ENCODE data around the gene ARFGAP3. TPM values are rescaled to one million over a fixed set of nuclear protein-coding genes. Genes with fewer than 3 reads are reported as not detected.

Gene ARFGAP3
- polyA plus RNA-seq, 1 of the 3 experiments (the other 2 are of a cell fraction): 12.6 TPM

GRCh38 chr22:42796081-42796480 is 61.0 kb downstream of the ARFGAP3 start (continued):
- TF ChIP-seq FOSL2 (IDR thresholded peaks at IDR 0.05; ENCODE audit: borderline replicate concordance, low read depth) (no peak), RAD21 (IDR thresholded peaks at IDR 0.05; ENCODE audit: low read length) (no peak), RFX5 (IDR thresholded peaks at IDR 0.05; ENCODE audit: low read length) (no peak)

- no peak overlapping the region for H3K27ac ChIP-seq (ENCODE audit: low read depth in 2 of 2, low read length in 1 of 2)
- H3K79me2 ChIP-seq (ENCODE audit: insufficient read depth): no peaks in the 10 kb centered on the region
- WGBS (ENCODE audit: low lambda C conversion rate): 88% methylated on average over 11 of the region's 25 CpGs
- H3K27me3 ChIP-seq (ENCODE audit: insufficient read depth): no peaks in the 10 kb centered on the region
- ChIA-PET CTCF (no interaction called here), POLR2A (no interaction called here)
- H3K9me2 ChIP-seq: no peaks in the 10 kb centered on the region
- no peaks in the 10 kb centered on the region for H3K4me1 ChIP-seq (ENCODE audit: control insufficient read depth in 1 of 2, insufficient read depth in 2 of 2, low read depth in 1 of 2, low read length in 1 of 2)
- H3K9me3 ChIP-seq: no peaks in the 10 kb centered on the region
- no peaks in the 10 kb centered on the region for H3F3A ChIP-seq (replicated peaks; ENCODE audit: insufficient read depth)
- DNase-seq: no peak
- peaks cover 4 to 9% of the 10 kb centered on the region in 2 experiments for H3K36me3 ChIP-seq (replicated peaks in 1 of 2; ENCODE audit: control insufficient read depth in 1 of 2, insufficient read depth in 2 of 2, low read length in 1 of 2)
- H3K4me2 ChIP-seq: no peak overlapping the region
- no peaks in the 10 kb centered on the region for H4K20me1 ChIP-seq (ENCODE audit: insufficient read depth)
- TF ChIP-seq FOXM1 (IDR thresholded peaks at IDR 0.05; ENCODE audit: low read depth) (no peak), RCOR1 (IDR thresholded peaks at IDR 0.05; ENCODE audit: low read length) (no peak), NRF1 (IDR thresholded peaks at IDR 0.05; ENCODE audit: low read depth, low read length) (no peak), EZH2phosphoT487 (IDR thresholded peaks at IDR 0.05; ENCODE audit: borderline replicate concordance, low read depth) (no peak), TAF1 (IDR thresholded peaks at IDR 0.05; ENCODE audit: borderline replicate concordance, low read depth, low read length) (no peak), SMC3 (IDR thresholded peaks at IDR 0.05; ENCODE audit: low read depth, low read length) (no peak), GATA2 (CRISPR knock-in tag; IDR thresholded peaks at IDR 0.05) (no peak), REST (IDR thresholded peaks at IDR 0.05; ENCODE audit: low read depth, low read length) (no peak), MEF2A (IDR thresholded peaks at IDR 0.05; ENCODE audit: borderline replicate concordance, low read depth) (no peak), CHD2 (IDR thresholded peaks at IDR 0.05; ENCODE audit: low read length, partially characterized antibody) (no peak), RFX5 (IDR thresholded peaks at IDR 0.05; ENCODE audit: low read length) (no peak), TEAD4 (IDR thresholded peaks at IDR 0.05; ENCODE audit: borderline replicate concordance, insufficient read depth) (no peak), CTCF (IDR thresholded peaks at IDR 0.05) (no peak), GABPA (IDR thresholded peaks at IDR 0.05; ENCODE audit: low read depth) (no peak), RAD21 (IDR thresholded peaks at IDR 0.05; ENCODE audit: low read length) (no peak), ZBTB33 (IDR thresholded peaks at IDR 0.05; ENCODE audit: borderline replicate concordance, low read depth) (no peak), USF2 (IDR thresholded peaks at IDR 0.05; ENCODE audit: borderline replicate concordance, low read depth, low read length) (no peak), POLR2AphosphoS5 (IDR thresholded peaks at IDR 0.05; ENCODE audit: low read depth, low read length) (no peak), PBX3 (IDR thresholded peaks at IDR 0.05) (no peak)
- H3K4me3 ChIP-seq (ENCODE audit: low read depth in 2 of 2, low read length in 1 of 2): no peak overlapping the region
- H3K9ac ChIP-seq: no peak overlapping the region
- H2AFZ ChIP-seq (ENCODE audit: low read depth): no peak overlapping the region
Observed at GRCh38 chr22:42794551-42795510, 62.2 kb downstream of the ARFGAP3 start.

Data from SK-N-SH (cell line).